Renal pelvis (tissue), 4 donors: ENCODE data around the gene NTRK2. TPM values are rescaled to one million over a fixed set of nuclear protein-coding genes. Genes with fewer than 3 reads are reported as not detected.

Experiments used
- DNase-seq: peaks from one replicate; pipeline ENCODE4 v3.0.0-alpha.2; 2013
- polyA plus RNA-seq, 3 donors: library from polyadenylated mRNA; unstranded; fragments of 120-200 nt; gene quantifications; one replicate each; pipeline ENCODE4 v1.2.1, GENCODE V29; 2013; ENCODE audit not compliant: insufficient read length in 3 of 3

Gene NTRK2
- polyA plus RNA-seq, 3 donors: 81.1 to 111 (median 97.1) TPM

GRCh38 chr9:84716217-84716616, 46.7 kb downstream of the NTRK2 start:
- DNase-seq: no peak

- no peak for DNase-seq
These were observed 48.9 kb downstream of the NTRK2 start for GRCh38 chr9:84718476-84718875.

GRCh38 chr9:84722388-84722989, 53.0 kb downstream of the NTRK2 start:
- DNase-seq: no peak

GRCh38 chr9:84723426-84723825, 53.9 kb downstream of the NTRK2 start:
- no peak for DNase-seq

- no peak for DNase-seq
These were observed 62.2 kb downstream of the NTRK2 start for GRCh38 chr9:84731696-84732095.

- DNase-seq: no peak
These were observed 66.6 kb downstream of the NTRK2 start for GRCh38 chr9:84736081-84736480.

GRCh38 chr9:84736536-84736935, 67.0 kb downstream of the NTRK2 start:
- DNase-seq: no peak

- no peak for DNase-seq
These were observed 68.8 kb downstream of the NTRK2 start for GRCh38 chr9:84738353-84738752.

- no peak for DNase-seq
These were observed 72.7 kb downstream of the NTRK2 start for GRCh38 chr9:84742261-84742660.

GRCh38 chr9:84744195-84744594, 74.7 kb downstream of the NTRK2 start:
- DNase-seq: no peak

- no peak for DNase-seq
These were observed 75.2 kb downstream of the NTRK2 start for GRCh38 chr9:84744726-84745125.

GRCh38 chr9:84748112-84748511, 78.6 kb downstream of the NTRK2 start:
- DNase-seq: no peak

- DNase-seq: no peak
These were observed 80.8 kb downstream of the NTRK2 start for GRCh38 chr9:84750152-84750865.

- no peak for DNase-seq
These were observed 82.4 kb downstream of the NTRK2 start for GRCh38 chr9:84751921-84752320.

GRCh38 chr9:84754461-84754860, 84.9 kb downstream of the NTRK2 start:
- DNase-seq: no peak

- no peak for DNase-seq
These were observed 85.4 kb downstream of the NTRK2 start for GRCh38 chr9:84754881-84755280.

- DNase-seq: no peak
These were observed 85.9 kb downstream of the NTRK2 start for GRCh38 chr9:84755380-84755779.

GRCh38 chr9:84756171-84756570, 86.6 kb downstream of the NTRK2 start:
- DNase-seq: no peak

- peak; percentile 28 for DNase-seq
These were observed 87.2 kb downstream of the NTRK2 start for GRCh38 chr9:84756731-84757130.

- DNase-seq: no peak
These were observed 89.3 kb downstream of the NTRK2 start for GRCh38 chr9:84758817-84759216.

- DNase-seq: no peak
These were observed 89.8 kb downstream of the NTRK2 start for GRCh38 chr9:84759300-84759750.

- no peak for DNase-seq
These were observed 90.3 kb downstream of the NTRK2 start for GRCh38 chr9:84759804-84760203.

GRCh38 chr9:84761137-84761808, 91.7 kb downstream of the NTRK2 start:
- no peak for DNase-seq
